ENCODE data around the gene PPM1N. TPM values are rescaled to one million over a fixed set of nuclear protein-coding genes. Genes with fewer than 3 reads are reported as not detected.

PPM1N gene
- polyA plus RNA-seq, 2 of the 4 experiments (the other 2 are of a cell fraction) = 9.2 to 10.5 TPM

- ChIA-PET POLR2A (interaction anchor here (0.6 kb wide), 1 partner anchor 9 kb away, joined by 4 read pairs; no protein-coding TSS in a partner anchor), CTCF (interaction anchor here (0.9 to 33.4 kb wide), 6 partner anchors 10 to 168 kb away, joined by 3 to 1883 read pairs (median 56); partner anchors contain the start of genes ERCC1 and FOSB)
Observed at GRCh38 chr19:45475537-45476291, 22.5 kb upstream of the PPM1N start.

DNA sequence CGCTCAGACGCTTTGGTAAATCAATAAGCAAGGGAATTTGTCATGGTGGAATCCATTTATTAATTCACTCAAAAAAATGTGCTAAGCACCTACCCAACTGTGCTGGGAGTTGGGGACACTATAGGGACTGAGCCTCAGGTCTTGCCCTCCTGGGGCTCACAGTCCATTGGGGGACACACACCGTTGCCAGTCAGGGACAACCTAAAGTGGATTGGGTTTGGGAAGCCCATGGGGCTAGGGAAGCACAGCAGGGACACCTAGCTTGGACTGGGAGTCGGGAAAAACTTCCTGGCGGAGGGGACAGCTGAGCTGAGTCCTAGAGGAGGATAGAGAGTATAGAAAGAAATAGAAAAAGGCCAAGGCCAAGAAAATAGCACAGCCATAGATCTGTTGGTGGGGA, 21.9 kb upstream of the PPM1N start:
- FAIRE-seq (no peak), ATAC-seq (peak in 1 of 2 experiments; percentile 30; a peak in 3 of 6 replicates), DNase-seq (ENCODE audit: low read depth in 1 of 2, low spot score in 1 of 2) (peak in 1 of 2 experiments; percentile 61)
- Histone ChIP-seq H3K4me2 (no peak overlapping the region), H3K4me3 (no peak overlapping the region), H3K27ac (no peak overlapping the region), H3K9me3 (no peaks in the 10 kb centered on the region), H3K4me1 (peaks cover 13% of the 10 kb centered on the region)
- TF ChIP-seq ZNF302 (CRISPR knock-in tag; IDR thresholded peaks at IDR 0.05) (no peak), TP53 (CRISPR knock-in tag; IDR thresholded peaks at IDR 0.05) (0 out of 2 replicates have a peak, but pooled peaks have one; percentile 61), TFCP2L1 (CRISPR knock-in tag; IDR thresholded peaks at IDR 0.05) (peak; percentile 95), SREBF2 (IDR thresholded peaks at IDR 0.05) (no peak), HOXA7 (CRISPR knock-in tag; IDR thresholded peaks at IDR 0.05) (peak; percentile 90), RARB (CRISPR knock-in tag; IDR thresholded peaks at IDR 0.05) (peak; percentile 72; the same call in 1 of the 2 replicates), FOSB (CRISPR knock-in tag; IDR thresholded peaks at IDR 0.05) (peak; percentile 97), POLR2AphosphoS2 (conservative IDR thresholded peaks at IDR 0.05; ENCODE audit: low read length) (0 out of 2 replicates have a peak, but pooled peaks have one; percentile 23), MYC (IDR thresholded peaks at IDR 0.05; ENCODE audit: borderline replicate concordance, low read length) (no peak)
- TF ChIP-seq, protein P1, sequence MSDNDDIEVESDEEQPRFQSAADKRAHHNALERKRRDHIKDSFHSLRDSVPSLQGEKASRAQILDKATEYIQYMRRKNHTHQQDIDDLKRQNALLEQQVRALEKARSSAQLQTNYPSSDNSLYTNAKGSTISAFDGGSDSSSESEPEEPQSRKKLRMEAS (IDR thresholded peaks at IDR 0.05) = no peak
- TF ChIP-seq, protein P2, sequence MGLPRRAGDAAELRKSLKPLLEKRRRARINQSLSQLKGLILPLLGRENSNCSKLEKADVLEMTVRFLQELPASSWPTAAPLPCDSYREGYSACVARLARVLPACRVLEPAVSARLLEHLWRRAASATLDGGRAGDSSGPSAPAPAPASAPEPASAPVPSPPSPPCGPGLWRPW (IDR thresholded peaks at IDR 0.05) = no peak
- TF ChIP-seq, protein P3, sequence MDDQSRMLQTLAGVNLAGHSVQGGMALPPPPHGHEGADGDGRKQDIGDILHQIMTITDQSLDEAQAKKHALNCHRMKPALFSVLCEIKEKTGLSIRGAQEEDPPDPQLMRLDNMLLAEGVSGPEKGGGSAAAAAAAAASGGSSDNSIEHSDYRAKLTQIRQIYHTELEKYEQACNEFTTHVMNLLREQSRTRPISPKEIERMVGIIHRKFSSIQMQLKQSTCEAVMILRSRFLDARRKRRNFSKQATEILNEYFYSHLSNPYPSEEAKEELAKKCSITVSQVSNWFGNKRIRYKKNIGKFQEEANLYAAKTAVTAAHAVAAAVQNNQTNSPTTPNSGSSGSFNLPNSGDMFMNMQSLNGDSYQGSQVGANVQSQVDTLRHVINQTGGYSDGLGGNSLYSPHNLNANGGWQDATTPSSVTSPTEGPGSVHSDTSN (IDR thresholded peaks at IDR 0.05) = no peak
- 48% methylated on average over 5 of the region's 5 CpGs for WGBS (ENCODE audit: missing lambda C conversion rate)
- ChIA-PET CTCF (interaction anchor here (0.6 to 33.4 kb wide), 7 partner anchors 10 to 369 kb away, joined by 4 to 1883 read pairs (median 107); partner anchors contain the start of genes ERCC1, FOSB and PPP1R13L), POLR2A (no interaction called here)

More at GRCh38 chr19:45475537-45476291, 22.5 kb upstream of the PPM1N start:
- Histone ChIP-seq H3K4me2 (no peak overlapping the region), H3K27ac (no peak overlapping the region), H3K4me3 (no peak overlapping the region), H3K4me1 (peaks cover 13% of the 10 kb centered on the region), H3K9me3 (no peaks in the 10 kb centered on the region)
- 74% methylated on average over 6 of the region's 6 CpGs for WGBS (ENCODE audit: missing lambda C conversion rate)
- FAIRE-seq (no peak), DNase-seq (ENCODE audit: low read depth in 1 of 2, low spot score in 1 of 2) (peak in 1 of 2 experiments; percentile 74), ATAC-seq (peak; percentile 6 to 16; a peak in 4 of 6 replicates)
- no peak for TF ChIP-seq GATA3 (IDR thresholded peaks at IDR 0.05; ENCODE audit: borderline replicate concordance)
- no peak for TF ChIP-seq POLR2A (IDR thresholded peaks at IDR 0.05; ENCODE audit: low read length)
- TF ChIP-seq, protein P4, sequence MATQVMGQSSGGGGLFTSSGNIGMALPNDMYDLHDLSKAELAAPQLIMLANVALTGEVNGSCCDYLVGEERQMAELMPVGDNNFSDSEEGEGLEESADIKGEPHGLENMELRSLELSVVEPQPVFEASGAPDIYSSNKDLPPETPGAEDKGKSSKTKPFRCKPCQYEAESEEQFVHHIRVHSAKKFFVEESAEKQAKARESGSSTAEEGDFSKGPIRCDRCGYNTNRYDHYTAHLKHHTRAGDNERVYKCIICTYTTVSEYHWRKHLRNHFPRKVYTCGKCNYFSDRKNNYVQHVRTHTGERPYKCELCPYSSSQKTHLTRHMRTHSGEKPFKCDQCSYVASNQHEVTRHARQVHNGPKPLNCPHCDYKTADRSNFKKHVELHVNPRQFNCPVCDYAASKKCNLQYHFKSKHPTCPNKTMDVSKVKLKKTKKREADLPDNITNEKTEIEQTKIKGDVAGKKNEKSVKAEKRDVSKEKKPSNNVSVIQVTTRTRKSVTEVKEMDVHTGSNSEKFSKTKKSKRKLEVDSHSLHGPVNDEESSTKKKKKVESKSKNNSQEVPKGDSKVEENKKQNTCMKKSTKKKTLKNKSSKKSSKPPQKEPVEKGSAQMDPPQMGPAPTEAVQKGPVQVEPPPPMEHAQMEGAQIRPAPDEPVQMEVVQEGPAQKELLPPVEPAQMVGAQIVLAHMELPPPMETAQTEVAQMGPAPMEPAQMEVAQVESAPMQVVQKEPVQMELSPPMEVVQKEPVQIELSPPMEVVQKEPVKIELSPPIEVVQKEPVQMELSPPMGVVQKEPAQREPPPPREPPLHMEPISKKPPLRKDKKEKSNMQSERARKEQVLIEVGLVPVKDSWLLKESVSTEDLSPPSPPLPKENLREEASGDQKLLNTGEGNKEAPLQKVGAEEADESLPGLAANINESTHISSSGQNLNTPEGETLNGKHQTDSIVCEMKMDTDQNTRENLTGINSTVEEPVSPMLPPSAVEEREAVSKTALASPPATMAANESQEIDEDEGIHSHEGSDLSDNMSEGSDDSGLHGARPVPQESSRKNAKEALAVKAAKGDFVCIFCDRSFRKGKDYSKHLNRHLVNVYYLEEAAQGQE (IDR thresholded peaks at IDR 0.05) = no peak; the same call in 1 of the 2 replicates
- TF ChIP-seq ESRRA (IDR thresholded peaks at IDR 0.05; ENCODE audit: borderline replicate concordance, low read length) = no peak
- peak; percentile 80; the same call in 1 of the 2 replicates for TF ChIP-seq HEYL (CRISPR knock-in tag; IDR thresholded peaks at IDR 0.05)
- TF ChIP-seq RCOR1 (IDR thresholded peaks at IDR 0.05; ENCODE audit: low read depth, low read length) = no peak
- peak; percentile 32 for TF ChIP-seq POLR2AphosphoS2 (conservative IDR thresholded peaks at IDR 0.05; ENCODE audit: low read length)
- no peak for TF ChIP-seq MYC (IDR thresholded peaks at IDR 0.05; ENCODE audit: borderline replicate concordance, low read length)
- TF ChIP-seq JUN (IDR thresholded peaks at IDR 0.05) = no peak
- no peak for TF ChIP-seq ZFP36 (IDR thresholded peaks at IDR 0.05; ENCODE audit: borderline replicate concordance, partially characterized antibody)
- TF ChIP-seq, protein P5, sequence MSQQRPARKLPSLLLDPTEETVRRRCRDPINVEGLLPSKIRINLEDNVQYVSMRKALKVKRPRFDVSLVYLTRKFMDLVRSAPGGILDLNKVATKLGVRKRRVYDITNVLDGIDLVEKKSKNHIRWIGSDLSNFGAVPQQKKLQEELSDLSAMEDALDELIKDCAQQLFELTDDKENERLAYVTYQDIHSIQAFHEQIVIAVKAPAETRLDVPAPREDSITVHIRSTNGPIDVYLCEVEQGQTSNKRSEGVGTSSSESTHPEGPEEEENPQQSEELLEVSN (IDR thresholded peaks at IDR 0.05; ENCODE audit: borderline replicate concordance, low read depth) = no peak
- TF ChIP-seq RNF2 (IDR thresholded peaks at IDR 0.05; ENCODE audit: borderline replicate concordance, low read depth) = no peak
- TF ChIP-seq EHF (CRISPR knock-in tag; IDR thresholded peaks at IDR 0.05) = no peak; the same call in 1 of the 2 replicates
- TF ChIP-seq ZNF302 (CRISPR knock-in tag; IDR thresholded peaks at IDR 0.05) = no peak
- 0 out of 2 replicates have a peak, but pooled peaks have one; percentile 77 for TF ChIP-seq TP53 (CRISPR knock-in tag; IDR thresholded peaks at IDR 0.05)
- peak; percentile 61 for TF ChIP-seq HOXB5 (CRISPR knock-in tag; IDR thresholded peaks at IDR 0.05)
- peak; percentile 84; the same call in 1 of the 2 replicates for TF ChIP-seq RARB (CRISPR knock-in tag; IDR thresholded peaks at IDR 0.05)
- peak; percentile 95; the same call in 1 of the 2 replicates for TF ChIP-seq FOSB (CRISPR knock-in tag; IDR thresholded peaks at IDR 0.05)
- TF ChIP-seq CHD2 (IDR thresholded peaks at IDR 0.05; ENCODE audit: low read length, partially characterized antibody) = peak; percentile 68
- TF ChIP-seq, protein P2 (IDR thresholded peaks at IDR 0.05) = no peak
- TF ChIP-seq TFCP2L1 (CRISPR knock-in tag; IDR thresholded peaks at IDR 0.05) = peak; percentile 91
- peak; percentile 93 for TF ChIP-seq HOXA7 (CRISPR knock-in tag; IDR thresholded peaks at IDR 0.05)
- TF ChIP-seq ZSCAN20 (CRISPR knock-in tag; IDR thresholded peaks at IDR 0.05) = peak; percentile 58; the same call in 1 of the 2 replicates
